Parathyroid adenoma (tissue), 2 donors: ENCODE data around the gene ZNF644.

Source experiments
- H2AFZ ChIP-seq: fragments of 300-600 bp; sonication (generic); one replicate; pipeline ENCODE4 v1.7.0; 2017; ENCODE audit warnings: antibody characterized with exemption, mild to moderate bottlenecking
- H3K27ac ChIP-seq: fragments of 300-600 bp; sonication (generic); one replicate; pipeline ENCODE4 v1.7.0; 2017
- H3K27me3 ChIP-seq: fragments of 300-600 bp; sonication (generic); one replicate; pipeline ENCODE4 v1.7.0; 2017; ENCODE audit warnings: low read length; ENCODE audit not compliant: control insufficient read depth, insufficient read depth
- H3K36me3 ChIP-seq: fragments of 300-600 bp; sonication (generic); one replicate; pipeline ENCODE4 v1.7.0; 2017; ENCODE audit warnings: low read length; ENCODE audit not compliant: control insufficient read depth, insufficient read depth
- H3K4me1 ChIP-seq: fragments of 300-600 bp; sonication (generic); one replicate; pipeline ENCODE4 v1.7.0; 2017; ENCODE audit warnings: control low read depth
- H3K4me2 ChIP-seq: fragments of 300-600 bp; sonication (generic); one replicate; pipeline ENCODE4 v1.7.0; 2017; ENCODE audit warnings: low read length
- H3K4me3 ChIP-seq: fragments of 300-600 bp; sonication (generic); one replicate; pipeline ENCODE4 v1.7.0; 2017; ENCODE audit warnings: low read depth, low read length
- H3K79me2 ChIP-seq: fragments of 300-600 bp; sonication (generic); one replicate; pipeline ENCODE4 v1.7.0; 2017; ENCODE audit warnings: control low read depth
- H3K9ac ChIP-seq: fragments of 300-600 bp; sonication (generic); one replicate; pipeline ENCODE4 v1.7.0; 2017; ENCODE audit warnings: mild to moderate bottlenecking
- H3K9me3 ChIP-seq: fragments of 300-600 bp; sonication (generic); one replicate; pipeline ENCODE4 v1.7.0; 2017; ENCODE audit warnings: low read length; ENCODE audit not compliant: control insufficient read depth
- CTCF ChIP-seq: fragments of 300-600 bp; sonication (generic); IDR thresholded peaks from one replicate; pipeline ENCODE4 v1.7.0; 2017; ENCODE audit warnings: antibody characterized with exemption, mild to moderate bottlenecking
- donor health status: primary hyperparathyroidism.

Gene ZNF644

DNA sequence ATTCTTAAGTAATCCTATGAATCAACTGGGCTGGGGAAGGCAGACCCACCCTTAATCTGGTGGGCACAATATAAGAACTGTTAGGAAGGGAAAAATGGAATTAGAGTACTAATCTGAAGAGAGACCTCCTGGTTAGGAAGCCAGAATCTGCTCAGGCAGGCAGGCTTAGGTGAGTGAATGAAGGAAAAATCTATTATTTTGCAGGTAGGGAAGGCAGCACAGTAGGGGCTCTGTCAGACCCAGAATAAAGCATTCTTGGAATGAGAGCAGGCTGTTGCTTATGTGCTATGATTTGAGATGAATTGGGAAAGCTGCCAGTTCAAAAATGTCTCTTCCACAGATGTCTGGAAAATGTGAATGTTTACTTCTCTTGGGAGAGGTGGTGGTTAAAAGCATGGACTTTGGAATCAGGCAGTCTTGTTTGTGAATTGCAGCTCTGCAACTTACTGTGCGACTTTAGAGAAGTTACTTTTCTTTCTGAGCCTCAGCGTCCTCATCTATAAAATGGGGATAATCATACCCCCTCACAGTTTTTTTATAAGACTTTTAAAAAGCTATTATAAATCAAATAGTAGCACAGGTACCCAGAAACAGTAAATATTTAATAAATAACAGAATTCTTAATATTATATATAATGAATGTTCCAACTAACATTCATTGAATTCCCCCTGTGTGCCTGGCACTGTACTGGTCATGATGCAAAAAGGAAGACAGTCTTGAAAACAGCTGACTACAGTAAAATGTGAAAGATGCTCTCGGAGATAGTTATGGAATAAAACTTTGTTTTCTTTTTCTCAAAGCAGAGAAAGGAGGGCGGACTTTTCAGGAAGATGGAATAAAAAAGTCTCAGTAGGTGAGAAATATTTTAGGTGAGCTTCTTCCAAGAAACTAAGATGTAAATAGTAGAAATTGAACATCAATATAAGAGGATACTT is 15.3 kb upstream of the ZNF644 start:
- no peaks in the 10 kb centered on the region for H3K4me1 ChIP-seq
- H3K27ac ChIP-seq: no peak overlapping the region
- no peaks in the 10 kb centered on the region for H3K79me2 ChIP-seq
- no peaks in the 10 kb centered on the region for H3K27me3 ChIP-seq
- TF ChIP-seq CTCF: no peak
- no peak overlapping the region for H2AFZ ChIP-seq
- no peaks in the 10 kb centered on the region for H3K36me3 ChIP-seq
- no peak overlapping the region for H3K4me2 ChIP-seq
- no peak overlapping the region for H3K4me3 ChIP-seq
- H3K9ac ChIP-seq: no peak overlapping the region
- H3K9me3 ChIP-seq: no peaks in the 10 kb centered on the region

DNA sequence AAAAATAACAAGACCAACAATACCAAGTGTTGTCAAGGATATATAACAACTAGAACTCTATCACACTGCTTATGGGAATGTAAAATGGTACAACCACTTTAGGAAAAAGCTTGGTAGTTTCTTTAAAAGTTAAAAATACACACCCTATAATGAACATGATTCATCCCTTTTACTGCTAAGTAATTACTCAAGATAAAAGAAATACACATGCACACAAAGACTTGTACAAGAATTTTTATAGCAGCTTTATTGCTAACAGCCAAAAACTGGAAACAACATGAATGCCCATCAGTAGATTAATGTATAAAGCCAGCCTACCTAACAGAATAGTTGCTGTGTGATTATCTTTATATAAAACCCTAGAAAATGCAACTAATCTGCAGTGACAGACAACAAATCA is 10.5 kb upstream of the ZNF644 start:
- Histone ChIP-seq H3K36me3 (no peaks in the 10 kb centered on the region), H3K4me3 (no peak overlapping the region)

DNA sequence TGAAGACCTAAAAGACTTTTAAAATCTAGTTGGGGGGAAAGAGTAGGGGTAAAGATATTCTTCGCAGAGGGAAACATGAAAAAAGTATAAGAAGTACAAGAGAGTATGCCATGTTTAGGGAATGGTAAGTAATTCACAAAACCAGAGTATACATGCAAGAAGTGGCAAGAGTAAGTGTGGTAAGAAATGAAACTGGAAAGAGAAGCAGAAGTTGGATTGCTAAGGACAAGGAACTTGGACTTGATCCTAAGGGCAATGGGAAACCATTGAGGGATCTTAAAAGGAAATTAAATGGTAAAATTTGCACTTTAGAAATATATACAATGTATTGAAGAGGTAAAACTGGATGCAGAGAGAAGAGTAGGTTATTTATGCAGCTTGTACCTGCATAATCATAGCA is 9.2 kb upstream of the ZNF644 start:
- Histone ChIP-seq H3K4me2 (no peak overlapping the region), H3K27me3 (no peaks in the 10 kb centered on the region), H3K36me3 (no peaks in the 10 kb centered on the region), H3K4me1 (no peaks in the 10 kb centered on the region), H3K9me3 (no peaks in the 10 kb centered on the region), H3K4me3 (no peak overlapping the region), H3K27ac (no peak overlapping the region), H3K79me2 (no peaks in the 10 kb centered on the region), H2AFZ (no peak overlapping the region), H3K9ac (no peak overlapping the region)
- no peak for TF ChIP-seq CTCF

More for the DNA sequence above, 10.5 kb upstream of the ZNF644 start:
- no peak overlapping the region for H2AFZ ChIP-seq
- no peaks in the 10 kb centered on the region for H3K27me3 ChIP-seq
- H3K4me2 ChIP-seq: no peak overlapping the region
- no peaks in the 10 kb centered on the region for H3K9me3 ChIP-seq
- no peaks in the 10 kb centered on the region for H3K79me2 ChIP-seq
- no peak overlapping the region for H3K27ac ChIP-seq
- no peak overlapping the region for H3K9ac ChIP-seq
- TF ChIP-seq CTCF: no peak
- H3K4me1 ChIP-seq: no peaks in the 10 kb centered on the region

- Histone ChIP-seq H3K9me3 (no peaks in the 10 kb centered on the region), H3K36me3 (no peaks in the 10 kb centered on the region), H2AFZ (no peak overlapping the region), H3K4me2 (no peak overlapping the region), H3K9ac (no peak overlapping the region), H3K4me3 (no peak overlapping the region), H3K4me1 (no peaks in the 10 kb centered on the region), H3K27me3 (no peaks in the 10 kb centered on the region), H3K79me2 (no peaks in the 10 kb centered on the region), H3K27ac (no peak overlapping the region)
- TF ChIP-seq CTCF: no peak
Observed at GRCh38 chr1:91026777-91027176, 4.9 kb upstream of the ZNF644 start.

- Histone ChIP-seq H3K4me3 (no peak overlapping the region), H3K9me3 (no peaks in the 10 kb centered on the region), H3K4me1 (no peaks in the 10 kb centered on the region), H3K27ac (no peak overlapping the region), H2AFZ (no peak overlapping the region), H3K79me2 (no peaks in the 10 kb centered on the region), H3K36me3 (no peaks in the 10 kb centered on the region), H3K4me2 (no peak overlapping the region), H3K9ac (no peak overlapping the region), H3K27me3 (no peaks in the 10 kb centered on the region)
- TF ChIP-seq CTCF: no peak
Observed at GRCh38 chr1:91026320-91026719, 4.5 kb upstream of the ZNF644 start.
